Astrocyte of the hippocampus (primary cell): ENCODE data around the gene LARP4.
"Not testable (repeated sequence)": the region's sequence is repeated elsewhere in the genome, so short reads cannot be mapped to it uniquely, and the experiment has no call there.

Experiments
- DNase-seq: peaks from one replicate; pipeline ENCODE4 v3.0.0; 2011; ENCODE audit warnings: low read depth, low spot score

LARP4 gene

GRCh38 chr12:50401500-50402081 is 906 bp downstream of the LARP4 start:
- DNase-seq, result peak; percentile 53

DNA sequence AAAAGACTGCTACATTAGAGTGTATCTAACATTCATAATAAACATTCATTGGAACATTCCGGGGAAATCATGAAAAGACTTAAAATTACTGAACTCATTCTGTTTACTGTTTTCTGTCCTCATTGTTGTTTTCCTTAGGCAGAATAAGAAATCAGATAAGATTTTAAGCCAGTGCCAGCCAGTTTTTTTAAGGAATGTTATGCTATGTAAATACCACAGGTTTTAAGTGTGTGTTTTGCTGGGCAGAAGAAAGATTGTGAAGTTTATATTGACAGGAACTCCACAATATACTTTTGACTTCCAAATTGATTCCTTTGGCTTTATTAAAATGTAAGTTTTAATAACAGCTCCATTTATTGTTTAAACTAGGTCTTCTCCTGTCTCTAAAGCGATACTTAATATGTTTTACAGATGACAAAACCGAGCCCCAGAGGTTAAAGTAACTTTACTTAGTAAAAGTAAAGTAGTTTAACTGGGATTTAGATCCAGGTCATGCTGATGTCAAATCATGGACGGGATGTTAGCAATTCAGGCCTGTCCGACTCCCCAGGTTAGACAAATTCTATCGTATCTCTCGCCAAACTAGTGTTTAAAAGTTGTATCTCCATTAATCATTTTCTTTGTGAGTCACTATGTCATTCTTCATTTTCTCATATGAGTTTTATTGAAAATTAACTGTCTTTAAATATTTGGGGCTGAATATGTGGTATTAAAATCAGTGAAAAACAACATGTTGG is 1.7 kb downstream of the LARP4 start:
- DNase-seq, result peak; percentile 15

GRCh38 chr12:50403001-50403440 is 2.3 kb downstream of the LARP4 start:
- DNase-seq, result no peak

GRCh38 chr12:50404307-50404706 is 3.6 kb downstream of the LARP4 start:
- no peak for DNase-seq

- no peak for DNase-seq
These were observed 10.5 kb downstream of the LARP4 start for GRCh38 chr12:50411051-50411660.

- no peak for DNase-seq
These were observed 15.3 kb downstream of the LARP4 start for GRCh38 chr12:50415899-50416479.

DNA sequence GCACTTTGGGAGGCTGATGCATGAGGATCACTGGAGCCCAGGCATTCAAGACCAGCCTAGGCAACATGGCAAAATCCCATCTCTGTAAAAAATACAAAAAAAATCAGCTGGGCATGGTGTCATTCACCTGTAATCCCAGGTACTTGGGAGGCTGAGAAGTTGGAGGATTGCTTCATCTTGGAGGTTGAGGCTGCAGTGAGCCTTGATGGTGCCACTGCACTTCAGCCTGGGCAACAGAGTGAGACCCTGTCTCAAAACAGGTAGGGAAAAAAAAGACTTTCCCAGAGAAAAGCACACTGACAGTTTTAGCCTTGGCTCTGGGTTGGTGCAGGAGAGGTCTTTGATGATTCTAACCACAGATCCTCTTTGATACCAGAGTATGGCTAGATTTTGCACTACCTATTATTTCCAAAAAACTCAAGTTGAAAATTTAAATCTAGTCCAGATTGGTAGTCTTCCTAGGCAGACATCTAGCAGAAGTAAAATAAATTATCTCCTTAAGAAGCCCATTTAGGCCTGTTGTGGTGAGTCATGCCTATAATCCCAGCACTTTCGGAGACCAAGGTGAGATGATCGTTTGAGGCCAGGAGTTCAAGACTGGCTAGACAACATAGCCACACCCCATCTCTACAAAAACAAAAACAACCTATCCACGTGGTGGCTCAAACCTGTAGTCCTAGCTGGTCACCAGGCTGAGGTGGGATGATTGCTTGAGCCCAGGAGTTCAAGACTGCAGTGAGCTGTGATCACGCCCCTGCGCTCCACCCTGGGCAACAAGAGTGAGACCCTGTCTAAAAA is 18.6 kb downstream of the LARP4 start:
- no peak for DNase-seq

GRCh38 chr12:50422855-50423254 is 22.2 kb downstream of the LARP4 start:
- not testable (repeated sequence) for DNase-seq

- not testable (repeated sequence) for DNase-seq
These were observed 22.7 kb downstream of the LARP4 start for GRCh38 chr12:50423342-50423741.

DNA sequence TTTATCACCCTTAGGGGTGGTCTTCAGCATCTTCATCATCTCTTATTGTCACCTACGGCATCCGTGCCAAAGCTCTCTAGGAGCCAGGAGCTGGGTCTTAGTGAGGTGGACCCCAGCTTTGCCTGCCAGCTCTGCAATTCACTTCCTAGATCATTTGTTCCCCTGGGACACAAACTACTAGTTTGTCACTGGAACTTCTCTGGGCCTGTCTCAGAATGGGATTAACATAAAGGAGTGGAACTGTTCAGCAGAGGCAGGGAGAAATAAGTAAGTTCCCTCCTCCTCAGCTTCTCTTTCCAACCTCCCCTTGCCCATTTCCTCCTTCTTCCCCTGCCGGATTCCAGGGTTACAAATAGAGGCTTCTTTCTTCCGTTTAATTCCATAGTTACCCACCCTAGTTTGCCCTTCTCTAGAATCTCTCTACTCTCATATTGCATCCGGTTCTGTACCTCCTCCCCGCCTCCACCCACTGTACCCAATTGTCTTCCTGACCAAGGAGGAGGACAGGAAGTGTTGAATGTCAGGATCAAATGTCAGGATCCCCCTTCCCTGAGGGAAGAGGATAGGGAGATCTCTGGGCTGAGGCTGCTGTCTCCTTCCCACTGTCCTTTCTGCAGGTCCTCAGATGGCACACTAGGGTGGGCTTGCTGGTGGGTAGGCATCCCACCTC is 25.0 kb downstream of the LARP4 start:
- DNase-seq, result no peak

DNA sequence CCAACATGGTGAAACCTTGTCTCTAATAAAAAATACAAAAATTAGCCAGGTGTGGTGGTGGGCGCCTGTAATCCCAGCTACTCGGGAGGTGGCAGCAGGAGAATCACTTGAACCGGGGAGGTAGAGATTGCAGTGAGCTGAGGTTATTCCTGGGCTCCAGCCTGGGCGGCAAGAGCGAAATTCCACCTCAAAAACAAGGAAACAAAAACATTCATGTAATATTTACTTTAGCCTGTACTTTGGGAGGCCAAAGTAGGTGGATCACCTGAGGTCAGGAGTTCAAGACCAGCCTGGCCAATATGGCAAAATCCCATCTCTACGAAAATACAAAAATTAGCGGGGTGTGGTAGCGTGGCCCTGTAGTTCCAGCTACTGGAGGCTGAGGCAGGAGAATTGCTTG is 31.0 kb downstream of the LARP4 start:
- not testable (repeated sequence) for DNase-seq

GRCh38 chr12:50440288-50440687 is 39.6 kb downstream of the LARP4 start:
- no peak for DNase-seq

- no peak for DNase-seq
These were observed 41.1 kb downstream of the LARP4 start for GRCh38 chr12:50441763-50442162.

- no peak for DNase-seq
These were observed 41.7 kb downstream of the LARP4 start for GRCh38 chr12:50442178-50442908.

DNA sequence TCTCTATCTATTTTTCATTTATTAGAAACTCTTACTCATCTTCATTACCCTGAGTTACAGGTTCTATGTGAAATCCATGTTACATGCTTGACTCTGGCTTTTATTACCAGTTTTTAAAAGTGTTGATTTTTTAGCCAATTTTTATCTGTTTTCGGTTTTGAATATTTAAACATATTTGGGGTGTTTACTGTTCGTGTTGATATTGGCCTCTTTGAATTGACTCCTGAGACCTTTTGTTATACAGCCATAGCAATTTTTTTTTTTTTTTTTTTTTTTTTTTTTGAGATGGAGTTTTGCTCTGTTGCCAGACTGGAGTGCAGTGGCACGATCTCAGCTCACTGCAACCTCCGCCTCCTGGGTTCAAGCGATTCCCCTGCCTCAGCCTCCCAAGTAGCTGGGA is 49.0 kb downstream of the LARP4 start:
- not testable (repeated sequence) for DNase-seq

DNA sequence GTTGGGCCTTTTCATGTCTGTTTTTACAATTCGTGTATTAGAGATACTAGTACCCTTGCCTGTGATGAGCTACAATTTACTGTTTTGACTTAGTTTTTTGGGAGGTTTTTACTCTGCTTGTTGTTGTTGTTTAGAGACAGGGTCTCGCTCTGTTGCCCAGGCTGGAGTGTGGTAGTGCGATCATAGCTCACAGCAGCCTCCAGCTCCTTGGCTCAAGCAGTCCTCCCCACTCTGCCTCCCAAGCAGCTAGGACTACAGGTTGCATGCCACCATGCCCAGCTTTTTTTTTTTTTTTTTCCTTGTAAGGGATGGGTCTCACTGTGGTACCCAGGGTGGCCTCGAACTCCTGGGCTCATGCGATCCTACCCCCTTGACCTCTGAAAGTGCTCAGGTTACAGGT is 52.1 kb downstream of the LARP4 start:
- no peak for DNase-seq

- no peak for DNase-seq
These were observed 53.2 kb downstream of the LARP4 start for GRCh38 chr12:50453872-50454271.

DNA sequence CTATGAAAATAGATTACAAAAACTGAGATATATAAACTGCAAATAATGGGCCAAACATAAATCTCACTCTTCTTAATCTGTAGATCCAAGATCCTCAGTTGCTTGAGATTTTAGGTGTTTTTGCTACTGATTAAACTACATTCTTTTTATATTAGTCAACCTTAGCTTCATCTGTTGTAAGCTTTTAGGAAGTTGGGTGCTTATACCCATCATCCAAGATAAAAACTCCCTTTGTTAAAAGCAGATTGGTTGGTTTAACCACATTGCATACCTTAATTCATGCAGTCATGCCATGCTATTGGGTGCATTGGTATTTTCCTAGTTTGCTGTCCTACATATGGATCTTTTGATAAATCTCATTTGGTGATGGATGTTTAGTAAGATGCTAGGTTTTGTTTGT is 57.9 kb downstream of the LARP4 start:
- peak; percentile 32 for DNase-seq

- no peak for DNase-seq
These were observed 66.8 kb downstream of the LARP4 start for GRCh38 chr12:50467439-50467838.

GRCh38 chr12:50477241-50477832 is 76.7 kb downstream of the LARP4 start:
- no peak for DNase-seq
